ENCODE data around the gene ENO3. TPM values are rescaled to one million over a fixed set of nuclear protein-coding genes. Genes with fewer than 3 reads are reported as not detected.
A peak's percentile ranks its signal among the peaks of the same experiment; 100 is the strongest.

The ENO3 gene
- total RNA-seq, 3 donors from 2014 or later = 8.6 to 12.4 (median 10.1) TPM

GRCh38 chr17:4973256-4974114, 22.6 kb downstream of the ENO3 start:
- Histone ChIP-seq H3K9me3 (no peaks in the 10 kb centered on the region), H3K36me3 (ENCODE audit: low read depth) (peaks cover 3% of the 10 kb centered on the region), H3K4me1 (ENCODE audit: low read depth) (no peaks in the 10 kb centered on the region), H3K4me3 (no peak overlapping the region)
- no peak for DNase-seq
- intact Hi-C loops (cut with DNase I, micrococcal nuclease) = no loop called here
- ATAC-seq = no peak
- no peak for TF ChIP-seq CTCF (IDR thresholded peaks at IDR 0.05)

GRCh38 chr17:4974115-4974670, 23.3 kb downstream of the ENO3 start:
- Histone ChIP-seq H3K9me3 (no peaks in the 10 kb centered on the region), H3K36me3 (ENCODE audit: low read depth) (peaks cover 3% of the 10 kb centered on the region), H3K4me1 (ENCODE audit: low read depth) (no peaks in the 10 kb centered on the region), H3K4me3 (no peak overlapping the region)
- DNase-seq (no peak), ATAC-seq (no peak)
- intact Hi-C loops (cut with DNase I, micrococcal nuclease) = no loop called here
- TF ChIP-seq CTCF (IDR thresholded peaks at IDR 0.05) = no peak

DNA sequence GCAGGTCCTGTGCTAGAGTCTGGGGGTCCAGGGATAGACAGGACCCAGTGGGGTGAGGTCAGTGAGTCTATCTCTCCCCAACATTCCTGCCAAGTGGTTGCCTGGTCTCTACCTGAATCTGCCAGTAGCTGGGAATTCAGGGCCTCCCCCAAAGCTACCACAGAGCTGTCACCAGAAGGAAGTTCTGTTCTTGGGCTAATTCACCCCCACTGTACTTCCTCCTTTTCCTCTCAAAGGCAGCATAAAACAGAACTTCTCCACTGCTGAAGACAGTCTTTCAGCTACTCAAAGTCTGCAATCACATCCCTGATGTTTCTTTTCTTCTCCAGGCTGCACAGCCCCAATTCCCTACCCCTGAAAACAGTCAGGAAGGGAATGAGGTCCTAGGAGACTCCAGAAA, 27.8 kb downstream of the ENO3 start:
- no peak for DNase-seq
- TF ChIP-seq CTCF (IDR thresholded peaks at IDR 0.05) = no peak
- H3K4me3 ChIP-seq = no peak overlapping the region
- ATAC-seq = peak; percentile 27
- H3K36me3 ChIP-seq (ENCODE audit: low read depth) = peaks cover 1% of the 10 kb centered on the region
- H3K4me1 ChIP-seq (ENCODE audit: low read depth) = no peaks in the 10 kb centered on the region
- intact Hi-C loops (cut with DNase I, micrococcal nuclease) = no loop called here
- H3K9me3 ChIP-seq = no peaks in the 10 kb centered on the region

DNA sequence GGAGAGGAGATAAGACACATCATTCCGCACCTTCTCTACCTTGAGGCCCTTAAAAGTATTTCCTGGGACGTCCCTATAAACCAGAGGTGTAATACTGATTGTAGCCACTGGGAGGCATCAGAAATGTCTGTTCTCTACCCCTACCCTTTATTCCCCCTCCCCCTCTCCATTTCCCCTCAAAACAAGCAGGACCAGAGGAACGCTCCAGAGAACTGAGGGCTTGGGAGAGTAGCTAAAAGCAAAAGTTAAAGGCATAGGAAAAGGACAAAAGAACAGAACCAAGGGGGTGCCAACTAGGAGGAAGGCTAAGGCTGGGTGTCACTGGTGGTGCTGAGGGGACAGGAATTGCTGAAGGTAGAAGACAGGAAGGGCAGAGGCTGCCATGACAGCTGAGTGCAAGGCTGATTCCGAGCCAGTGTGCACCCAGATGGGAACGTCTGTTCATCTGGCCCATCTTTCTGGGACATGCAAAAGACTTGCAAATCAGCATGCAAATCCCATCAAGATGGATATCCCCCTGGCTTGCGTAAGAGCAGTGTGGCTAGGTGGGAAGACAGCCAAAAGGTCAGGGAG, 29.8 kb downstream of the ENO3 start:
- DNase-seq (peak in 1 of 3 donors; percentile 82), ATAC-seq (peak; percentile 82)
- intact Hi-C loops (cut with DNase I, micrococcal nuclease) = loop anchor here in 1 of 2 donors (10.0 kb wide), 1 partner anchor 84 kb away; no protein-coding TSS in a partner anchor
- Histone ChIP-seq H3K4me1 (ENCODE audit: low read depth) (peaks cover under 1% of the 10 kb centered on the region), H3K9me3 (no peaks in the 10 kb centered on the region), H3K4me3 (no peak overlapping the region), H3K36me3 (ENCODE audit: low read depth) (no peaks in the 10 kb centered on the region)
- no peak for TF ChIP-seq CTCF (IDR thresholded peaks at IDR 0.05)

DNA sequence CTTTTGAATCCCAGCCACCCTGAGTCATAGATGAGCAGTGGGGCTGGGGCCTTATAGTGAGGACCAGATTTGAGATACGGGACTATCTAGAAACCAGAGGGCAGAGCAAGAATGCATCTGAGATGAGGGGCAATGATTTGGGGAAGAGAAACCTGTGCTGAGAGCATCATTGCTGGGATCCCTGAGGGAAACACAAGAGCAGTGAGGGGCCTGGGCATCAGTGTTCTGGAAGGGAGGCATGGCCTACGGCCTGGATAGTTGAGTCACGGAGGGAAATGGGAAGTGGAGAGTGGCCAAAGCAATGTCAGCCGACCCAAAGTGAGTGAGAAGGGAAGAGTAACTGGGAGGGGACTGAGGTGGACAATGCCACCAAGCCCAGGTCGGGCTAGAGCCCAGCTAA, 31.4 kb downstream of the ENO3 start:
- Histone ChIP-seq H3K4me1 (ENCODE audit: low read depth) (peaks cover 12% of the 10 kb centered on the region), H3K9me3 (no peaks in the 10 kb centered on the region), H3K4me3 (no peak overlapping the region), H3K36me3 (ENCODE audit: low read depth) (no peaks in the 10 kb centered on the region)
- DNase-seq = no peak
- no peak for TF ChIP-seq CTCF (IDR thresholded peaks at IDR 0.05)
- intact Hi-C loops (cut with DNase I, micrococcal nuclease) = loop anchor here in 1 of 2 donors (10.0 kb wide), 1 partner anchor 82 kb away; no protein-coding TSS in a partner anchor
- no peak for ATAC-seq
